Activated T-cell treated with anti-CD3 and anti-CD28 coated beads, Interleukin-2, amount 50 U/mL, for 48 hours (primary cell): ENCODE data around the gene ZNF365.
"Not testable (repeated sequence)": the region's sequence is repeated elsewhere in the genome, so short reads cannot be mapped to it uniquely, and the experiment has no call there.

Experiments used
- DNase-seq, 2 experiments: peaks; one replicate each; pipeline ENCODE4 v3.0.0-alpha.2; 2020

Gene ZNF365

DNA sequence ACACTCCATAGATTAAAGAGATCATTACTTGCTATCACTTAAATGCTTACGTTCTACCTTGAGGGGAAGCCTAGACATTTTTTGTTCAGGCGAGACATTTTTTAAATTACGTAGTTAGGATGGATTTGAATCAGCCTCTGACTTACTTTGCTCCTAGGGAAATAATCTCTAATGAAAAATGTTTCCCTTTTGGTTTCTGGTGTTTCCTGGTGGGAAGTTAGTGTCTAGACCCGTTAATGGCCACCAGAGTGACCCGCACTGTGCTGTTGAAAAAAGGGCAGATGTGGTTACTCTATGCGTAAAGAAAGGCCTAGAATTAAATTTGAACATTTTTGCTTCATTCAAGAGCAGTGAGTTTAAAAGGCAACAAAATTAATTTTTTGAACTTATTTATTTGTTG, 3.8 kb downstream of the ZNF365 start:
- DNase-seq, result no peak

GRCh38 chr10:62378877-62379276, 4.7 kb downstream of the ZNF365 start:
- DNase-seq, result not testable (repeated sequence)

DNA sequence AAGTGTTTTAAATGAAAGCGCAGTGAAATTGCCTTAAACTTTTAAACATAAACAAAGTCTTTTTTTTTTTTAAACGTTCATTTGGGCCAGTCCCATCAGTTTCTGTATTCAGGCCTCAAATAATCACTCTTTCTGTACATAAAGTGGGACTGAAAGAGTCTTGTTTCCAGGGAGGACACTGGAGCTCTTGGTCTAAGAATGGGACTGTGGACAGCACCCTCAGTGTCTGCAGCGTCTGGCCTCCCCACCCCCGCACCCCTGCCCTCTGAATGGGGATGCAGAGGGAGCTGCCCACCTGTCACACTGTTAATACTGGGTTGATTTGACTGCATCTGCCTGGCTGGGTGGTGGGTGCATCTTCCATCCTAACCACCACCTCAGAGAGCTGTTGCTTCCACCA, 5.2 kb downstream of the ZNF365 start:
- DNase-seq, result no peak

DNA sequence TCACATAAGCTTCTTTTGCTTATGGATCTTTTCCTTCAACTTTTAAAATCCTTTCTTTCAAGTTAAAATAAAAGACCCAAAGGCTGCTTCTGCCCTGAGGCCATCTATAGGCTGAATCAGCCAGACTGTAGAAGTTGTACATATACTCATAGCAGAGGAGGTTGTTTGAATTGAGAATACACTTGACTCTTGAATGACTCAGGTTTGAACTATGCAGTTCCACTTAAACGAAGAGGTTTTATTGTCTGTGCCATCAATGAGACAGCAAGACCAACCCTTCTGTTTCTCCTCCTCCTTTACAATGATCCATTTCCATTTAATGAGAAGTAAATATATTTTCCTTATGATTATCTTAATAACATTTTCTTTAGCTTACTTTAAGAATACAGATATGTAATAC, 5.8 kb downstream of the ZNF365 start:
- DNase-seq, result no peak

GRCh38 chr10:62381385-62382102, 7.4 kb downstream of the ZNF365 start:
- no peak for DNase-seq

DNA sequence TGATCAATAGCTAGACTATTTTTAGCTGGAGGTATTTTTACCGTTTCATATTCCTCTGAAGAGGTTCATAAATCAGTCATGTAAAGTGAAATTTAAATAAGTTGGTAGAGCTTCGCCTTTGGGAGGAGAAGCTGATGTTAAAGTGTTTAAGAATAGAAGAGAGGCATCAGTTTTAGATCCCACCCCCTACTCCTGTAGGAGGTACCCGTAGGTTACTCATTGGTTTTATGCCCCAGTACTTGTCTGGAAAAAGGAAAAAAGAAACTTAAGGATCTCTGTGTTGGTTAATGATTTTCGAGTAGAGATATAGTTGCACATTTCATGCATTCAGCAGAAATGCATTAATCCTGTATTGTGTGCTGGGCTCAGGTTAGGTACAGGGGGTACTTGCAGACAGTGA, 8.7 kb downstream of the ZNF365 start:
- DNase-seq, result no peak

DNA sequence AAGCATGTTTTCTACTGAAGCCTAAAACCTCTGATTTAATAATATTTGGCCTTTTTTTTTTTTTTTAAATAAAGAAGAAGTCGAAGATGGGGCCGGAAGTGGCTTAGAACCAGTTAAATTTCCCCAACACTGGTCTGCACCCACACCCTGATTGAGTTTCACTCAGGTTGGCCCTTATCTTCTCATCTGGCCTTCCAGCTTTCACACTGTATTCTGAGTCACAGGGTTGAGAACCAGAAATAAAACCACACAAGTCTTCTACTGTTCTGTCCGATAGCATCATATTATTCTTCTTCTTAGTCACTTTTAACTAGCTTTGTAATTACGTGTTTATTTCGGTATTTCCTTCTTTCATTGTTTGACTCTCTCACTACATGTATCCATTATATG, 9.9 kb downstream of the ZNF365 start:
- peak; percentile 35 to 48 for DNase-seq

DNA sequence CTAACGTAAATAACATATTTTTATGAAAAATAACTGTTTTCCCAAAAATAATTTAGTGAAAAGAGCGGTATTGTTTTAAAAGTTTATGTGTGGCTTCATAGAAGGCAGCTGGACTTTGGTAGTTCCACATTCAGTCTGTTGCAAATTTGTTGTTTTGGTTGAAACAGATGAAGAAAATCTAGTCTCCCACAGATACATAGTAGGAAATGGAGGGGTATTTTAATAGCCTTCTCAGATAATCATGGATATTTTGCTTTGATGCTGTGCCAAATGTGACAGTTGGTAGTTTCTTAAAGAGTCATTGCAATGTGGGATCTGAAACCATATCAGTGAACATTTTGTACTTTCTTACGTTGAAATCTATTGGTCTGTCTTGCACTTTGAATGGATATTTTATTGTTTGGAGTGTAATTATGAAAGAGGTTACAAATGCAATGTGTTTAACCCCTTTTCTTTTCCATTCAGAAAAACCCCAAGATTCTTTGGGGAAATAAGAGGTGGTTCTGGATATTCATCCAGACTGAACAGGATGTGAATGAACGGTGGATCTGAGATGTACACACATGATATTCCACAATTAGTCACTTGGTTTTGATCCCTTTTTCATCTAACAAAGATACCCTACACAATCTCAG, 10.4 kb downstream of the ZNF365 start:
- no peak for DNase-seq

DNA sequence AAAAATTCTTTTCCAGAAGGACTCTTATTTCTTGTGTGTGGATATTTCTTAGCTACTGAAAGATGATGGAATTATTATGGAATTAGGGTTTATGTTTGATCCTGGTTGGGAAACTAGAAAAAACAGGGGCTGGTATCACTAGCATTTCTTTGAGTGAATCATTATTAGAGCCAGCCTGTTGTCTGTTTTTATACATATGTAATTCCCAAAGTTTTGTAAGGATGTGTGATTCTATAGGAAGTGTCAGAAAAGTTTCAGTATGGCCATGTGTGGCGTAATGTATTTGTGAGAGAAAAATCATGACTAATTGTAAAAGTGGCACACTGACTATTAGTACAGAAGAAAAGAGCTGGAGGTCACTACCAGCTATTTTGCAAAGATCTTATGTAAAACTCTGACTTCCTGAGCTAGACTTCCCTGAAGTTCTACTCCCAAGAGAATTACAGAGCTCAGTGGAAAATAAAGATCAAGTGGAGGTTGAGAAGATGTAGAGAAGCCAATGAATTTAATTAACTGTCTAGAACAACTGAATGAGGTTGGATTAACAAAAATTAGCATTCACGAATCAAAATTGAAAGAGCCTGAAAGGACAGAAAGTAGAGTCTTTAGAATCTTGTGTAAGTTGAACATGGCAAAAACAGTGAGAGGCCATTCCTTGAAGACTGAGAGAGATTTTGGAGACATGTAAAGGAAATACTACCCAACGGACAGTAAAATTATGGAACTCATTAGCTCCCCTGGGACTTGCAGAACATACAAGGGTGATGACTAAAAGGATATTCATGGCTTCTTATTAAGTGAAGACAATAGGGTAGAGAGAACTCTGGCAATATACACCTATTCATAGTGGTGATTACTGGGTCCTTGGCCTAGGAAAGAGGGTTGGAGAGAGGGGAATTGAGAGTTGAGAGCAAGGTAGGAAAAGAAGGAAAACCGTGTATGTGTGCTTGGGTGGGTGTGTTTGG, 12.5 kb downstream of the ZNF365 start:
- DNase-seq, result no peak

DNA sequence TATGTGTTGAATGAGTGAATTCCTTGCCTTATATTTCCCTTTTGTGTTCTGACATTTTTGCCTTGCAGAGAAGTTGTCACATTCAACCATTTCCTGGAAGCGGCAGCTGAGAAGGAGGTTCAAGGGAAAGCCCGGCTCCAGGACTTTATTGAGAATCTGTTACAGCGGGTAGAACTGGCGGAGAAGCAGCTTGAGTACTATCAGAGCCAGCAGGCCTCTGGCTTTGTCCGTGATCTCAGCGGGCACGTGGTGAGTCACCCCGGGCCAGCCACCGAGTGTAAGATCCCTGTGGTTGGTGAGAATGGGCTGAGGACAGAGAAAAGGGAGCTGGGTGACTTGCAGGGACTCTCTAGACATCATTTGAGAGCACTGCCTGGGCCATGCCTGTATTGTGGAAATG, 14.2 kb downstream of the ZNF365 start:
- no peak for DNase-seq

- DNase-seq, result no peak
Measured at GRCh38 chr10:62390497-62391176, 16.5 kb downstream of the ZNF365 start.

DNA sequence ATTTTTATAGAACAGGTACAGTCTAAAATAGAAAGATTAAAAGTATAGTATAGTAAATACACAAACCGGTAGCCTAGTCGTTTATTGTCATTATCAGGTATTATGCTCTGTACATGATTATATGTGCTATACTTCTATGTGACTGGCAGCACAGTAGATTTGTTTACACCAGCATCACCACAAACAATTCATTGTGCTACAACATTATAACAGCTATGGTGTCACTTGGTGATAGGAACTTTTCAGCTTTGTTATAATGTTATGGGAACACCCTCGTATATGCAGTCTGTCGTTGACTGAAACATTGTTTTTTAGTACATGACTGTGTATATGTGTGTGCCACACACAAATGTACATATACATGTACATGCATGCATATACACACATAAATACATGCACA, 19.1 kb downstream of the ZNF365 start:
- DNase-seq, result no peak

GRCh38 chr10:62394556-62395018, 20.4 kb downstream of the ZNF365 start:
- no peak for DNase-seq

GRCh38 chr10:62395892-62396291, 21.7 kb downstream of the ZNF365 start:
- DNase-seq, result no peak

DNA sequence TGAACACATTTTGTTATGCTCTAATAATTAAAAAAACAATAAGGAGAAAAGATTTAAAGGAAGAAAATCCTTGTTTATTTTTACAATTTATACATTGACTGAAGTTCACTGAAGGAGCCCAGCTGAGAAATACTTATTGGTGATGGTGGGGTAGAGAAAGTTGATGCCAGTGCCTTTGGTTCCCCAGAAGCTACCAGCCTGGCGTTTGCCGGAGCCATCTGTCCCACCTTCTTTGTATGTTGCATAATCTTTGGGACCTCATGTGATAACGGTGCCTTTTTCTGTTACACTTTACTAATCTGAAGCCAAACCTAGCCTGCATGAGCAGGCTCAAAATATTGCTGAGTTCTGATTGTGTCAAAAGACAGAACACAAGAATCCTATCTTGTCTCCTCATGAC, 22.7 kb downstream of the ZNF365 start:
- DNase-seq, result no peak

- no peak for DNase-seq
Measured at GRCh38 chr10:62399211-62399610, 25.0 kb downstream of the ZNF365 start.

DNA sequence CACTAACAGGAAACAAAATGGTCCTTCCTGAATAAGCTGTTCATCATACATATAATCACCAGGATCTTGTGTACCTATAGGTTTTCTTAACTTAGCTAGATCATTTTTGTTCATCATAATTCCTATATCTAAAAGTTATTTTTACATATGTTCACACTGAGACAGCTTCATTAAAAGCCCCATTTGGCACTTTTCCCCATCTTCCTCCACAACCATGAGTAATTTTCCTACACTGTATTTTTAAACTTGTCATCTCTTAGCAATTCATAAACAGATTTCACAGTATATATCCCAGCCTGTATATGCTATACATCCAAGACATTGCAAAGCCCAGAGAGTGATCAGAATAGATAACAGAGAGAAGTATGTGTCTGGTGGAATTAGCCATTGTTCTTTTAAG, 28.3 kb downstream of the ZNF365 start:
- no peak for DNase-seq

DNA sequence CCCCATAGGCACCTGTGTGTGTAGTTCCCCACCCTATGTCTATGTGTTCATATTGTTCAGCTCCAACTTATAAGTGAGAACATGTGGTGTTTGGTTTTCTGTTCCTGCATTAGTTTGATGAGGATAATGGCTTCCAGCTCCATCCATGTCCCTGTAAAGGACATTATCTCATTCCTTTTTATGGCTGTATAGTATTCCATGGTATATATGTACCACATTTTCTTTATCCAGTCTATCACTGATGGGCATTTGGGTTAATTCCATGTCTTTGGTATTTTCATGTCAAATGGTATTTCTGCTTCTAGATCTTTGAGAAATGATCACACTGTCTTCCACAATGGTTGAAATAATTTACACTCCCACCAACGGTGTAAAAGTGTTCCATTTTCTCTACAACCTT, 36.4 kb downstream of the ZNF365 start:
- not testable (repeated sequence) for DNase-seq

GRCh38 chr10:62410934-62411333, 36.8 kb downstream of the ZNF365 start:
- not testable (repeated sequence) for DNase-seq

- DNase-seq, result no peak
Measured at GRCh38 chr10:62413048-62413447, 38.9 kb downstream of the ZNF365 start.

GRCh38 chr10:62413652-62414051, 39.5 kb downstream of the ZNF365 start:
- DNase-seq, result no peak

DNA sequence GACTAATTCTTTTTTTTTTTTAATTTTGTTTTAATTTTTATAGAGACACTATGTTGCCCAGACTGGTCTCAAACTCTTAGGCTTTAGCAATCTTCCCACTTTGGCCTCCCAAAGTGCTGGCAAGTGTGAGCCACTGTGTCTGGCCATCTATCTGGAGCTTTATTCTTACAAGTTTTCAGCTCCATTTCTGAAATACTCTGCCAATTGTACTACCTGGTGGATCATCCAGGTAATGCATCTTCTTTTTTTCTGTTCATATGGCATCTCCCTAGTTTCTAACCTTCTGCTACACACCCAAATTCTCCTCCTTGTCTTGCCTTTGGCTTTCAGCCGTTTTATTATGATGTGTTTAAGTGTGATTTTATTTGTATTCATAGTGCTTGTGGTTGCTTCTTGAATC, 40.2 kb downstream of the ZNF365 start:
- DNase-seq, result no peak

- DNase-seq, result no peak
Measured at GRCh38 chr10:62422068-62422590, 48.0 kb downstream of the ZNF365 start.
